ENCODE results near the gene TRAPPC2. TPM values are rescaled to one million over a fixed set of nuclear protein-coding genes. Genes with fewer than 3 reads are reported as not detected.

TRAPPC2 gene
- total and polyA plus RNA-seq, 8 donors = 5.7 to 37.9 (median 13.2) TPM

DNA sequence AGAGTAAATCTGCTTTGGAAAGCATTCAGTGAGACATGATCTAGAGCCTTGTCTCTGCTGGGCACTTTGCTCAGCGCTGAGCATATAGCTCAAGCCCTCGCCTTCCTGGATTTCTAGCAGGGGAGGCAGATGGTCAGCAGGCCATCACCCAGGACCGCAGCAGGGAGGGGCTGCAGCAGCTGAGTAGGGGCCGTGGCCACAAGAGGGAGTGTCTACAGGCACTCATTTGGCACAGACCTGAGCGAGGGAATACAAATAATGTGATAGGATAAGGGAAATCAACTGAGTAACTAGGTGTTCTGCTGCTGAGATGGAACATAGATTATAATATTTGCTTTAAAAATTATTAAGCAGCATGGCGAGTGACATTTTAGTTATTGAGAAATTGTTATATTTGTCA is 30.3 kb upstream of the TRAPPC2 start:
- peaks cover 0 to 78% (median 55%) of the 10 kb centered on the region in 4 donors for H3K36me3 ChIP-seq
- no peaks in the 10 kb centered on the region for H3K9me3 ChIP-seq
- H3K4me1 ChIP-seq = peaks cover 13 to 59% (median 31%) of the 10 kb centered on the region in 4 donors
- H3K27ac ChIP-seq = peak overlapping the region; percentile 49 to 72 (median 64)
- intact Hi-C loops (cut with DNase I; ENCODE audit: low total_unique reads) = no loop called here
- H3K27me3 ChIP-seq = no peaks in the 10 kb centered on the region
- no peak for TF ChIP-seq EP300 (IDR thresholded peaks at IDR 0.05)
- TF ChIP-seq, protein P1, sequence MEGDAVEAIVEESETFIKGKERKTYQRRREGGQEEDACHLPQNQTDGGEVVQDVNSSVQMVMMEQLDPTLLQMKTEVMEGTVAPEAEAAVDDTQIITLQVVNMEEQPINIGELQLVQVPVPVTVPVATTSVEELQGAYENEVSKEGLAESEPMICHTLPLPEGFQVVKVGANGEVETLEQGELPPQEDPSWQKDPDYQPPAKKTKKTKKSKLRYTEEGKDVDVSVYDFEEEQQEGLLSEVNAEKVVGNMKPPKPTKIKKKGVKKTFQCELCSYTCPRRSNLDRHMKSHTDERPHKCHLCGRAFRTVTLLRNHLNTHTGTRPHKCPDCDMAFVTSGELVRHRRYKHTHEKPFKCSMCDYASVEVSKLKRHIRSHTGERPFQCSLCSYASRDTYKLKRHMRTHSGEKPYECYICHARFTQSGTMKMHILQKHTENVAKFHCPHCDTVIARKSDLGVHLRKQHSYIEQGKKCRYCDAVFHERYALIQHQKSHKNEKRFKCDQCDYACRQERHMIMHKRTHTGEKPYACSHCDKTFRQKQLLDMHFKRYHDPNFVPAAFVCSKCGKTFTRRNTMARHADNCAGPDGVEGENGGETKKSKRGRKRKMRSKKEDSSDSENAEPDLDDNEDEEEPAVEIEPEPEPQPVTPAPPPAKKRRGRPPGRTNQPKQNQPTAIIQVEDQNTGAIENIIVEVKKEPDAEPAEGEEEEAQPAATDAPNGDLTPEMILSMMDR (IDR thresholded peaks at IDR 0.05) = peak in 3 of 7 experiments; percentile 27 to 43 (median 32)
- no peak for TF ChIP-seq POLR2A (IDR thresholded peaks at IDR 0.05)
- TF ChIP-seq POLR2AphosphoS5 (IDR thresholded peaks at IDR 0.05) = peak in 2 of 3 donors; percentile 32 to 48
- WGBS, 5 donors = 23 to 60% (median 38%) methylated on average over 5 to 6 of the region's 6 CpGs
- no peak overlapping the region for H3K4me3 ChIP-seq
- DNase-seq = peak; percentile 60 to 72

DNA sequence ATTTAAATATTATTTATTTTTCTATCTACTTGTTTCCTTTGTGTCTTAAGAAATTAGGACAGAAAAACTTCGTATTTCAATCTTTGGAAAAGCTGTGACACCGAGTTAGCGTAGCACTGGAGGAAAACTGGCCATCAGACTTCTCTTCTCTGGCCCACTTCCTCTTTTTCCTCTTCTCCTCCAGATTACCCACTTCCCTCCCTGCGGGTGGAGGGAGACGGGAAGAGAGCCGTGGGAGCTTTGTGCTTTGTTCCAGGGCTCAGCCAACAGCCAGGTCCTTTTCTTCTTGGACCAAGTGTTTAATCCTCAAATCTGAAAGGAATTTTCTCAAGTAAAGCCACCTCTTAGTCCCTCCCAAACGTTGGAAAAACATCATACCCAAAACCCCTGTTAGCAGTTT is 29.9 kb upstream of the TRAPPC2 start:
- peaks cover 0 to 78% (median 54%) of the 10 kb centered on the region in 4 donors for H3K36me3 ChIP-seq
- 35 to 65% (median 48%) methylated on average over 7 of the region's 7 CpGs for WGBS, 5 donors
- H3K27me3 ChIP-seq = no peaks in the 10 kb centered on the region
- intact Hi-C loops (cut with DNase I; ENCODE audit: low total_unique reads) = no loop called here
- H3K27ac ChIP-seq = peak overlapping the region; percentile 49 to 68 (median 64)
- no peak for DNase-seq
- H3K4me1 ChIP-seq = peaks cover 13 to 60% (median 31%) of the 10 kb centered on the region in 4 donors
- H3K4me3 ChIP-seq = no peak overlapping the region
- no peak for TF ChIP-seq EP300 (IDR thresholded peaks at IDR 0.05)
- TF ChIP-seq, protein P1 (IDR thresholded peaks at IDR 0.05) = no peak
- no peak for TF ChIP-seq POLR2AphosphoS5 (IDR thresholded peaks at IDR 0.05)
- no peak for TF ChIP-seq POLR2A (IDR thresholded peaks at IDR 0.05)
- H3K9me3 ChIP-seq = no peaks in the 10 kb centered on the region

DNA sequence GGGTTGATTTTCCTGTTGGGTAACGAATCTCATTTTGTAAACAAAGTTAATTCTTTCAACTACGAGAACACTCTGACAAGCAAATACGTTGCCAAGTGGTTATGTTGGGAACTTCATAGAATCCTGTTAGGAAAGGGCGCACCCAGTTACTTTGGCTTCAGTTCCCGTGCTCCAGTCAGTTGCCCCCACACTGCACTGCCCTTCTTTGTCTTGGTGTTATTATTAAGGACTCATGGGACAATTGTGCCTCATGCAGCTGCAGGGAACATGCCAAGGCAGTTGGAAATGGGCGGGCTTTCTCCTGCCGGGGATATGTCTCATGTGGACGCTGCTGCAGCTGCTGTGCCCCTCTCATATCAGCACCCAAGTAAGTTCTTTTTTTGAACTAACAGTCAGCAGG is 29.1 kb upstream of the TRAPPC2 start:
- H3K27ac ChIP-seq = peak overlapping the region in 4 of 5 donors; percentile 49 to 68 (median 64)
- H3K27me3 ChIP-seq = no peaks in the 10 kb centered on the region
- no peaks in the 10 kb centered on the region for H3K9me3 ChIP-seq
- 20 to 55% (median 30%) methylated on average over 8 of the region's 8 CpGs for WGBS, 5 donors
- intact Hi-C loops (cut with DNase I; ENCODE audit: low total_unique reads) = no loop called here
- DNase-seq = peak in 1 of 2 donors; percentile 52
- peaks cover 0 to 78% (median 54%) of the 10 kb centered on the region in 4 donors for H3K36me3 ChIP-seq
- no peak overlapping the region for H3K4me3 ChIP-seq
- TF ChIP-seq POLR2AphosphoS5 (IDR thresholded peaks at IDR 0.05) (peak in 2 of 3 donors; percentile 38 to 39), EP300 (IDR thresholded peaks at IDR 0.05) (no peak)
- TF ChIP-seq, protein P1 (IDR thresholded peaks at IDR 0.05) = peak in 1 of 7 experiments; percentile 10
- peaks cover 13 to 60% (median 31%) of the 10 kb centered on the region in 4 donors for H3K4me1 ChIP-seq

DNA sequence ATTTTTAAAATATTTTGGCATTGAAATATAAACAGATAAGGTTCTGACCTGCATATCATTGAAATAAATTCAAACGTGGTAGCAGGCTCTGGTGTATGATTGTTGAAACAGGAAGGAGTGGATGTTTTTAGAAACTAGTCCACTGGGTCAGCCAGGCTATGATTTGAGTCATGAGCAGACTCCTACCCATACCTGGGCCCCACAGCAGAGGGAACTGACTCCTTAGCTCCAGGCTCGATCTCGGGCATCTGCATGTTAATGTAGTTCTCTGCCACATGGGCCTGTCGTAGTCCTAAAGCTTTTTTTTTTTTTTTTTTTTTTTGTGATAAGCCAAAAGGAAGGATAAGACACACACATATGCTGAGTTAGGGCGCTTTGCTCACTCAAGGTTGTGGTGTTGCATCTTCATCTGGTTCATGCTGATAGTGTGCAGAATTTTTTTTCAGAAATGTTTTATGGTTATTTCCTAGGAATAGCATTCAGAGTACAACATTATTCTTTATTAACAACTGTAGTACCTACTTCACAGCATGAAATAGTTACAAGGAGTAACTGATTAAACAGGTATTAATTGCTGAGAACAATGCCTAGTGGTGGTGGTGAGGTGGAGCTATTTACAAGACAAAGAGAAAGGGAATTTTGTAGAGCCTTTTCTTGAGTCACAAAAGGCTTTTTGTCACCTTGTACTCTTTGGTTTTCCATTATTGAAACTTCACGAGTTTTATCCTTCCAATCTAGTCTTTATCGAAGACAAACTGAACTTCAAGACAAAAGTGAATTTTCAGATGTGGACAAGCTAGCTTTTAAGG is 27.4 kb upstream of the TRAPPC2 start:
- TF ChIP-seq EP300 (IDR thresholded peaks at IDR 0.05) (no peak), POLR2A (IDR thresholded peaks at IDR 0.05) (no peak), POLR2AphosphoS5 (IDR thresholded peaks at IDR 0.05) (no peak)
- TF ChIP-seq, protein P1 (IDR thresholded peaks at IDR 0.05) = no peak
- H3K36me3 ChIP-seq = peaks cover 0 to 78% (median 54%) of the 10 kb centered on the region in 4 donors
- H3K9me3 ChIP-seq = no peaks in the 10 kb centered on the region
- no peaks in the 10 kb centered on the region for H3K27me3 ChIP-seq
- peaks cover 13 to 60% (median 31%) of the 10 kb centered on the region in 4 donors for H3K4me1 ChIP-seq
- peak overlapping the region in 4 of 5 donors; percentile 11 to 64 (median 32) for H3K27ac ChIP-seq
- H3K4me3 ChIP-seq = no peak overlapping the region
- intact Hi-C loops (cut with DNase I; ENCODE audit: low total_unique reads) = no loop called here
- 32 to 56% (median 47%) methylated on average over 7 of the region's 7 CpGs for WGBS, 5 donors
- DNase-seq = peak in 1 of 2 donors; percentile 50
